Astrocyte (in vitro differentiated cells and primary cell): ENCODE results near the gene DEFB131B. TPM values are rescaled to one million over a fixed set of nuclear protein-coding genes. Genes with fewer than 3 reads are reported as not detected.

Experiments used
- DNase-seq: peaks from one replicate; pipeline ENCODE4 v3.0.0-alpha.2; 2010; ENCODE audit warnings: low read depth
- FAIRE-seq: peaks from 2 replicates; lab custom pipeline; 2011; peaks lifted over from hg19 to GRCh38; lab: Jason Lieb, UNC
- H2AFZ ChIP-seq: 2 replicates; pipeline ENCODE4 v1.6.0; 2012; ENCODE audit warnings: low read depth, low read length, inconsistent platforms
- H3K27ac ChIP-seq: 2 replicates; pipeline ENCODE4 v1.5.1; 2011; ENCODE audit warnings: low read depth, low read length, inconsistent platforms
- H3K27me3 ChIP-seq: 2 replicates; pipeline ENCODE4 v1.6.0; 2011; ENCODE audit warnings: low read length, inconsistent platforms; ENCODE audit not compliant: insufficient read depth
- H3K36me3 ChIP-seq: 2 replicates; pipeline ENCODE4 v1.5.1; 2011; ENCODE audit warnings: low read length, inconsistent platforms; ENCODE audit not compliant: insufficient read depth
- H3K4me1 ChIP-seq: 2 replicates; pipeline ENCODE4 v1.5.1; 2011; ENCODE audit warnings: low read length, inconsistent platforms; ENCODE audit not compliant: insufficient read depth
- H3K4me2 ChIP-seq: 2 replicates; pipeline ENCODE4 v1.6.0; 2012; ENCODE audit warnings: low read length, inconsistent platforms
- H3K4me3 ChIP-seq: 2 replicates; pipeline ENCODE4 v1.5.1; 2011; ENCODE audit warnings: low read depth, mild to moderate bottlenecking, low read length, inconsistent platforms; ENCODE audit not compliant: insufficient read depth
- H3K79me2 ChIP-seq: 2 replicates; pipeline ENCODE4 v1.6.0; 2012; ENCODE audit warnings: mild to moderate bottlenecking, low read length, inconsistent platforms; ENCODE audit not compliant: insufficient read depth
- H3K9ac ChIP-seq: 2 replicates; pipeline ENCODE4 v1.6.0; 2012; ENCODE audit warnings: mild to moderate bottlenecking, low read length, inconsistent platforms
- H3K9me3 ChIP-seq: 2 replicates; pipeline ENCODE4 v1.5.1; 2012; ENCODE audit warnings: low read depth, mild to moderate bottlenecking, low read length, inconsistent platforms; ENCODE audit not compliant: insufficient read depth
- H4K20me1 ChIP-seq: 2 replicates; pipeline ENCODE4 v1.6.0; 2012; ENCODE audit warnings: low read length, inconsistent platforms; ENCODE audit not compliant: insufficient read depth
- H3K27ac Mint-ChIP-seq: one replicate; pipeline ENCODE4 v1.8.0; 2021; ENCODE audit warnings: mild to moderate bottlenecking, mixed read lengths; ENCODE audit not compliant: unreplicated experiment
- H3K27me3 Mint-ChIP-seq: one replicate; pipeline ENCODE4 v1.8.0; 2021; ENCODE audit warnings: low read depth, mixed read lengths; ENCODE audit not compliant: unreplicated experiment
- H3K36me3 Mint-ChIP-seq: one replicate; pipeline ENCODE4 v1.8.0; 2021; ENCODE audit warnings: low read depth, mixed read lengths; ENCODE audit not compliant: unreplicated experiment
- H3K4me1 Mint-ChIP-seq: one replicate; pipeline ENCODE4 v1.8.0; 2021; ENCODE audit warnings: low read depth, mixed read lengths; ENCODE audit not compliant: unreplicated experiment
- H3K4me3 Mint-ChIP-seq: one replicate; pipeline ENCODE4 v1.8.0; 2021; ENCODE audit warnings: mild to moderate bottlenecking, moderate library complexity, mixed read lengths; ENCODE audit not compliant: unreplicated experiment
- H3K9me3 Mint-ChIP-seq: one replicate; pipeline ENCODE4 v1.8.0; 2021; ENCODE audit warnings: mild to moderate bottlenecking, mixed read lengths; ENCODE audit not compliant: unreplicated experiment
- EZH2 ChIP-seq: IDR thresholded peaks from 2 replicates; pipeline ENCODE4 v1.6.1; 2012; ENCODE audit warnings: mild to moderate bottlenecking, low read length, inconsistent platforms; ENCODE audit not compliant: insufficient read depth
- total RNA-seq: library from RNA; stranded (reverse); gene quantifications from 2 replicates; pipeline ENCODE4 v1.2.1, GENCODE V29; 2021
- TF ChIP-seq, protein P1 (sequence below): IDR thresholded peaks from 2 replicates; pipeline ENCODE4 v1.5.1; 2011; ENCODE audit warnings: low read depth, mild to moderate bottlenecking, inconsistent platforms, low read length, moderate library complexity; ENCODE audit not compliant: insufficient read depth

DEFB131B gene
- total RNA-seq, 1 donor from 2014 or later, result not detected

DNA sequence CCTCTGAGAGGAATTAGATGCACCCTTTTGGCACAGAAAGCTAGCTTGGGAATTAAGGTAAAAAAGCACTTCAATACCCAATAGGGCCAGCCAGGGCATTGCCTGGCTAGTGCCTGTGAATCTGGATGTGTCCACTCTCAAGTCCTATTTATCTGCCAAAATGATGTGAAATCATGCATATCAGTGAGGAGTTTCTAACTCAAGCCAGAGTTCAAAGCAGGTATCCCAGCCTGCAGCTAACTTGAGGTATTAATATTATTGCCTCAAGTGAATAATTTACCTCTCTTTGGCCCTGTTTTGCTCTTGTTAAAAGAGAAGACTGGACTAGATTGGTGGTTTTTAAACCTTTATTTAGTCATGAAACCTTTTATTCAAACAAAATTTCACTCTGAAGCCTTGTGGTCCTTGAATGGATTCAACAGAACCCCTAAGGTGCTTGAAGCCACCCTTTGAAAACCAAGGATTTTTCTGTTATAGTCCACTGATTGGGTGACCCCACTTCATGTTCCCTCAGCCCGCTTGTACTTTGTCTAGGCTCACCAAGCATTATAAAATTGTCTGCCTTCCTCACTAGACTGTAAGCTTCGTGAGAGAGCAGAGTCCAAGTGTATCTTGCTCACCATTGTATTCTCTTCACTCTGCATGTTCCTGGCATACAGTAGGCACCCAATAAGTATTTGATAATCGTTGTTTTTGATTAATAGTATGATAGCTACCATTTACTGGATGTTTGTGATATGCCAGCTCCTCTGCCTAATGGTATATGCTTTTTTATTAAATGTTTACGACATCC is 55.1 kb downstream of the DEFB131B start:
- Histone ChIP-seq H3K4me3 (no peak overlapping the region), H2AFZ (no peak overlapping the region), H3K9ac (no peak overlapping the region), H3K27ac (no peak overlapping the region), H3K9me3 (no peaks in the 10 kb centered on the region), H3K4me2 (no peak overlapping the region), H3K36me3 (no peaks in the 10 kb centered on the region), H3K79me2 (peaks cover 88% of the 10 kb centered on the region), H4K20me1 (peaks cover 73% of the 10 kb centered on the region), H3K27me3 (no peaks in the 10 kb centered on the region), H3K4me1 (peaks cover 43% of the 10 kb centered on the region)
- FAIRE-seq (no peak), DNase-seq (no peak)
- peaks cover 3% of the 10 kb centered on the region for H3K36me3 Mint-ChIP-seq
- TF ChIP-seq, protein P1, sequence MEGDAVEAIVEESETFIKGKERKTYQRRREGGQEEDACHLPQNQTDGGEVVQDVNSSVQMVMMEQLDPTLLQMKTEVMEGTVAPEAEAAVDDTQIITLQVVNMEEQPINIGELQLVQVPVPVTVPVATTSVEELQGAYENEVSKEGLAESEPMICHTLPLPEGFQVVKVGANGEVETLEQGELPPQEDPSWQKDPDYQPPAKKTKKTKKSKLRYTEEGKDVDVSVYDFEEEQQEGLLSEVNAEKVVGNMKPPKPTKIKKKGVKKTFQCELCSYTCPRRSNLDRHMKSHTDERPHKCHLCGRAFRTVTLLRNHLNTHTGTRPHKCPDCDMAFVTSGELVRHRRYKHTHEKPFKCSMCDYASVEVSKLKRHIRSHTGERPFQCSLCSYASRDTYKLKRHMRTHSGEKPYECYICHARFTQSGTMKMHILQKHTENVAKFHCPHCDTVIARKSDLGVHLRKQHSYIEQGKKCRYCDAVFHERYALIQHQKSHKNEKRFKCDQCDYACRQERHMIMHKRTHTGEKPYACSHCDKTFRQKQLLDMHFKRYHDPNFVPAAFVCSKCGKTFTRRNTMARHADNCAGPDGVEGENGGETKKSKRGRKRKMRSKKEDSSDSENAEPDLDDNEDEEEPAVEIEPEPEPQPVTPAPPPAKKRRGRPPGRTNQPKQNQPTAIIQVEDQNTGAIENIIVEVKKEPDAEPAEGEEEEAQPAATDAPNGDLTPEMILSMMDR, result no peak
- TF ChIP-seq EZH2, result no peak
- H3K27ac Mint-ChIP-seq, result no peak overlapping the region
- no peak overlapping the region for H3K4me3 Mint-ChIP-seq
- no peaks in the 10 kb centered on the region for H3K27me3 Mint-ChIP-seq
- peaks cover 24% of the 10 kb centered on the region for H3K4me1 Mint-ChIP-seq
- no peaks in the 10 kb centered on the region for H3K9me3 Mint-ChIP-seq

Other genes with a start within 250 kb of the DEFB131B start
- not detected in 2 replicates for gene DEFB108B, start 45.3 kb upstream of the DEFB131B start, total RNA-seq
- 7.6 and 7.8 TPM in 2 replicates for gene XNDC1N, start 50.1 kb downstream of the DEFB131B start, total RNA-seq
- 62.3 and 73.4 TPM in 2 replicates for gene RNF121, start 50.6 kb downstream of the DEFB131B start, total RNA-seq
- 14.1 and 15.2 TPM in 2 replicates for gene IL18BP, start 120.5 kb downstream of the DEFB131B start, total RNA-seq
- 99.3 and 111 TPM in 2 replicates for gene NUMA1, start 202.1 kb downstream of the DEFB131B start, total RNA-seq
- 4.2 and 4.4 TPM in 2 replicates for gene LRRC51, start 202.4 kb downstream of the DEFB131B start, total RNA-seq
- 63.8 and 65.8 TPM in 2 replicates for gene LAMTOR1, start 224.8 kb downstream of the DEFB131B start, total RNA-seq
- not detected in 2 replicates for gene TOMT, start 227.5 kb downstream of the DEFB131B start, total RNA-seq
- gene ANAPC15, start 234.2 kb downstream of the DEFB131B start, total RNA-seq, result 36.1 and 39.0 TPM in 2 replicates